OCI-LY1 (cell line): ENCODE results near the gene COPS2.

Source experiments
- H2AFZ ChIP-seq: fragments of 200-600 bp; sonication (generic), shearing (Covaris generic); 2 replicates; pipeline ENCODE4 v1.6.0; 2014; ENCODE audit warnings: antibody characterized with exemption, mild to moderate bottlenecking, low read length
- H3F3A ChIP-seq: fragments of 200-600 bp; sonication (generic), shearing (Covaris generic); 2 replicates; pipeline ENCODE4 v1.6.0; 2014; ENCODE audit warnings: mild to moderate bottlenecking, antibody characterized with exemption, low read length, moderate library complexity; ENCODE audit not compliant: insufficient read depth
- H3K27ac ChIP-seq: fragments of 200-600 bp; sonication (generic); 2 replicates; pipeline ENCODE4 v1.5.1; 2014; ENCODE audit warnings: low read length, mixed run types, mild to moderate bottlenecking, low read depth; ENCODE audit not compliant: poor library complexity, severe bottlenecking
- H3K27me3 ChIP-seq: fragments of 200-600 bp; sonication (generic); 2 replicates; pipeline ENCODE4 v1.6.0; 2014; ENCODE audit warnings: antibody characterized with exemption, mild to moderate bottlenecking, low read length, moderate library complexity; ENCODE audit not compliant: insufficient read depth
- H3K36me3 ChIP-seq: fragments of 200-600 bp; sonication (generic); 2 replicates; pipeline ENCODE4 v1.6.1; 2014; ENCODE audit warnings: mild to moderate bottlenecking, antibody characterized with exemption, low read length, moderate library complexity, mixed read lengths; ENCODE audit not compliant: insufficient read depth
- H3K4me1 ChIP-seq: fragments of 200-600 bp; sonication (generic); 2 replicates; pipeline ENCODE4 v1.5.1; 2014; ENCODE audit warnings: mild to moderate bottlenecking, low read length, moderate library complexity; ENCODE audit not compliant: insufficient read depth, severe bottlenecking
- H3K4me2 ChIP-seq: fragments of 200-600 bp; sonication (generic), shearing (Covaris generic); 2 replicates; pipeline ENCODE4 v1.6.1; 2014; ENCODE audit warnings: low read length
- H3K4me3 ChIP-seq: fragments of 200-600 bp; sonication (generic); 2 replicates; pipeline ENCODE4 v1.5.1; 2014; ENCODE audit warnings: low read length, low read depth, mild to moderate bottlenecking, mixed read lengths; ENCODE audit not compliant: poor library complexity, severe bottlenecking
- H3K79me2 ChIP-seq: fragments of 200-600 bp; shearing (Covaris generic); 2 replicates; pipeline ENCODE4 v1.6.1; 2016; ENCODE audit warnings: mixed run types, low read length, mixed read lengths; ENCODE audit not compliant: insufficient read depth
- H3K9ac ChIP-seq: fragments of 200-600 bp; sonication (generic), shearing (Covaris generic); 2 replicates; pipeline ENCODE4 v1.6.1; 2014; ENCODE audit warnings: mild to moderate bottlenecking, low read length, mixed read lengths
- H3K9me2 ChIP-seq: fragments of 200-600 bp; sonication (generic), shearing (Covaris generic); 2 replicates; pipeline ENCODE4 v1.6.1; 2014; ENCODE audit warnings: low read depth, mild to moderate bottlenecking, low read length, mixed read lengths
- H3K9me3 ChIP-seq: fragments of 200-600 bp; shearing (Covaris generic); 2 replicates; pipeline ENCODE4 v1.6.1; 2014; ENCODE audit warnings: low read length, mixed read lengths
- H4K20me1 ChIP-seq: fragments of 200-600 bp; sonication (generic), shearing (Covaris generic); 2 replicates; pipeline ENCODE4 v1.6.0; 2016; ENCODE audit warnings: mild to moderate bottlenecking, low read length; ENCODE audit not compliant: insufficient read depth
- EZH2 ChIP-seq: fragments of 200-600 bp; sonication (generic), shearing (Covaris generic); IDR thresholded peaks from 2 replicates; pipeline ENCODE4 v1.8.0; 2017; ENCODE audit warnings: borderline replicate concordance, mixed run types, mild to moderate bottlenecking, antibody characterized with exemption, low read length, moderate library complexity, mixed read lengths
- TF ChIP-seq, protein P1 (sequence below): fragments of 200-600 bp; sonication (generic), shearing (Covaris generic); IDR thresholded peaks from 2 replicates; pipeline ENCODE4 v1.5.1; 2017; ENCODE audit warnings: mild to moderate bottlenecking, antibody characterized with exemption, low read length, moderate library complexity, mixed read lengths

Gene COPS2

DNA sequence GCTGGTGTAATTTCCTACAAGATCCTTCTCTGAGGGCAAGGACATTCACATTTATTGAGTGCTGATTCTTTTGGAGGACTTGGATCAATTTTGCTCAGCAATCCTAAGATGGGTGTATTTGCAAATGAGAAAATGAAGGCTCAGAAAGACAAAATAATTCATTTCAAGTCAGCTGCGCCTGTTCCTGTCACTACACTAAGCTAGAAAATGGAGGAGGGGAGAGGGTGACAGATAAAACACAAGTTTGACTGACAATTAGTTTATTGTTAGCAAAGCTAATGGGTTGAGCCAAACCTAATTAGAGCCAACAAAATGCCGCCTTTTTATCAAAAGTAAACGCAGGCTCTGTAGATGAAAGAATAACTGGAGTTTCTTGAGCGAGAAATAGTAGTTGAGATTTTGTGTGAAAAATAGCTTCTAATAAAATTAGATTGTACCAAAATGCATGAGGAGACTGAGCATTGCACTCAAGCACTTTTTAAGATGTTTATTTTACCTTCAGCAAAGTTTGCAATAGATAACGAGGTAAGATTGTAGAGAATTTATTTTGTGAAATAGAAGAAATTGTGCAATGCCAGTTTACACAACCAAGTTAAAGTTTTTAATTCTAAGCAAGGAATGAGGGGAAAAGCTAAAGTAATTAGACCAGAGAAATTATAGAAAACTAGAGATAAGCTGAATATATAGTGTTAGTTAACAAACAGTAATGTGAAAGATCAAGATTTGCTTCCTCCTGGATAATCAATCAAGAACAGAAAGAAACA is 69.5 kb downstream of the COPS2 start:
- Histone ChIP-seq H3K27ac (no peak overlapping the region), H3K9me2 (no peaks in the 10 kb centered on the region), H3K27me3 (no peaks in the 10 kb centered on the region), H3K9ac (no peak overlapping the region), H3K9me3 (no peaks in the 10 kb centered on the region), H3F3A (no peaks in the 10 kb centered on the region), H3K79me2 (no peaks in the 10 kb centered on the region), H3K36me3 (no peaks in the 10 kb centered on the region), H2AFZ (no peak overlapping the region), H3K4me1 (no peaks in the 10 kb centered on the region), H3K4me2 (no peak overlapping the region), H4K20me1 (no peaks in the 10 kb centered on the region), H3K4me3 (no peak overlapping the region)
- no peak for TF ChIP-seq EZH2
- TF ChIP-seq, protein P1, sequence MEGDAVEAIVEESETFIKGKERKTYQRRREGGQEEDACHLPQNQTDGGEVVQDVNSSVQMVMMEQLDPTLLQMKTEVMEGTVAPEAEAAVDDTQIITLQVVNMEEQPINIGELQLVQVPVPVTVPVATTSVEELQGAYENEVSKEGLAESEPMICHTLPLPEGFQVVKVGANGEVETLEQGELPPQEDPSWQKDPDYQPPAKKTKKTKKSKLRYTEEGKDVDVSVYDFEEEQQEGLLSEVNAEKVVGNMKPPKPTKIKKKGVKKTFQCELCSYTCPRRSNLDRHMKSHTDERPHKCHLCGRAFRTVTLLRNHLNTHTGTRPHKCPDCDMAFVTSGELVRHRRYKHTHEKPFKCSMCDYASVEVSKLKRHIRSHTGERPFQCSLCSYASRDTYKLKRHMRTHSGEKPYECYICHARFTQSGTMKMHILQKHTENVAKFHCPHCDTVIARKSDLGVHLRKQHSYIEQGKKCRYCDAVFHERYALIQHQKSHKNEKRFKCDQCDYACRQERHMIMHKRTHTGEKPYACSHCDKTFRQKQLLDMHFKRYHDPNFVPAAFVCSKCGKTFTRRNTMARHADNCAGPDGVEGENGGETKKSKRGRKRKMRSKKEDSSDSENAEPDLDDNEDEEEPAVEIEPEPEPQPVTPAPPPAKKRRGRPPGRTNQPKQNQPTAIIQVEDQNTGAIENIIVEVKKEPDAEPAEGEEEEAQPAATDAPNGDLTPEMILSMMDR: no peak

DNA sequence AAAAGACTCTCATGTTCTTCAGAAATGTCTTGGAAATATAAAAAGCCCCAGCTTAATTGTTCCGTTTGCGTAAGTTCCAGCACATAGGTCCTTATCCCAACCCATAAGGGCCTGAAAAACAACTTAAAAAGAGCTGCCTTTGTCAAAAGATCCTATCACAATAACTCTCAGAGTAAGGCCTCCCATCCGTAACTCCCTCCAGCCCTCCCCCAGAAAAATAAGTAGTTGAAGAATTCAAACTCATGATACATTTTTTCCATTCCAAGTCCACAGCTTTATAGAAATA is 71.2 kb downstream of the COPS2 start:
- Histone ChIP-seq H3K4me3 (no peak overlapping the region), H3K4me2 (no peak overlapping the region), H3K27me3 (no peaks in the 10 kb centered on the region), H3K9ac (no peak overlapping the region), H3K4me1 (no peaks in the 10 kb centered on the region), H3K79me2 (no peaks in the 10 kb centered on the region), H4K20me1 (no peaks in the 10 kb centered on the region), H3F3A (no peaks in the 10 kb centered on the region), H3K9me3 (no peaks in the 10 kb centered on the region), H3K36me3 (no peaks in the 10 kb centered on the region), H3K27ac (no peak overlapping the region), H2AFZ (no peak overlapping the region), H3K9me2 (no peaks in the 10 kb centered on the region)
- TF ChIP-seq, protein P1: no peak
- TF ChIP-seq EZH2: no peak

DNA sequence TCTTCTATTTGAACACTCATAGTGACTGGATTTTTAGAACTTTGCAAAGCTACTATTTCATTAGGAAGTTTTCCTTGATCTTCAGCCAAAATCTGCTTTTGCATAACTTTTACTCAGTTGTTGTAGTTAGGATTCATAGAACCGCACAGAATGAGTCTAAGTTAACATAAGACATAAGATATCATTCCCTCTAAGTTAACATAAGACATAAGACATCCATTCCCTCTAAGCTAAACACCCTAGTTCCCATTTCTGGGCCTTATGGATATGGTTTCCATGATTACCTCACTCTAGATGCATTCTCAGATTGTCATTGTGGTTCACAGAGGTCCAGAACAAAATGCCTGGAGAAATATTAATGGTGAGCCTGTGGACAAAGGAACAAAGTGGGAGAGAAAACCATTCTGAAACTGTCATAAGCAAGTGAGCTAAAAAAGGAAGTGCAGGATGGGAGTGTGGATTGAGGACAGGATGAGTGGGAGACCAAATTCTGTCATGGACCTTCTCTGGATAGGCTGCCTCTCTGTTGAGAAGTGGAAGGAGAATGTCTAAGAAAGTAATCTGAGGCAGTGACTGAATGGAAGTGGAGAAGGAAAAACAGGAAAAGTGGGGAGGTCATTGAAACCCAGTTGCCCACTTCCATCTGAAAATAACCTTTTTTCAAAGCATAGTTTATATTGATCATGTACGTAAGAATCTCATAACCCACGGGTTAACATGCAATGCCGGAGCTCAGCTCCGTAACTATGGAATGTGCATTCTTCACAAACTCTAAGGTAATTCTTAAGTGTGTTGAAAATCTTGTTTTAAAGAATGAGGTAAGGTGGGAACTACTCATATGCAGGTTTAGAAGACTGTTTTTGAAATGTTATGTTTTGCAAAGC is 71.8 kb downstream of the COPS2 start:
- Histone ChIP-seq H3K27me3 (no peaks in the 10 kb centered on the region), H2AFZ (no peak overlapping the region), H3K4me3 (no peak overlapping the region), H4K20me1 (no peaks in the 10 kb centered on the region), H3K27ac (no peak overlapping the region), H3K9me3 (no peaks in the 10 kb centered on the region), H3K4me2 (no peak overlapping the region), H3K9me2 (no peaks in the 10 kb centered on the region), H3K9ac (no peak overlapping the region), H3K4me1 (no peaks in the 10 kb centered on the region), H3K79me2 (no peaks in the 10 kb centered on the region), H3F3A (no peaks in the 10 kb centered on the region), H3K36me3 (no peaks in the 10 kb centered on the region)
- TF ChIP-seq, protein P1: no peak
- no peak for TF ChIP-seq EZH2
